GM12878 (cell line): Measurements from ENCODE around the gene CIB2. TPM values are rescaled to one million over a fixed set of nuclear protein-coding genes. Genes with fewer than 3 reads are reported as not detected.

Source experiments
- ATAC-seq: fragments of 200-7000 bp; cut with Tn5 transposase; 3 replicates; pipeline ENCODE4 v1.9.1; 2020; ENCODE audit warnings: mild to moderate bottlenecking, moderate library complexity
- BruUV-seq: library from RNA; stranded (reverse); fragments of 400-500 nt; replicated peaks from 2 replicates; lab custom pipeline; 2021; lab: Mats Ljungman, UMichigan
- CTCF ChIA-PET: fragments of 300-600 bp; sonication (Branson Sonifier 250); formaldehyde crosslinking; extraction: SDS; loops from one replicate; lab custom pipeline; 2021; ENCODE audit warnings: inconsistent platforms; lab: Yijun Ruan, JAX
- POLR2A ChIA-PET: fragments of 350-600 bp; formaldehyde crosslinking; extraction: SDS; loops from one replicate; lab custom pipeline; 2021; ENCODE audit warnings: inconsistent platforms; lab: Charles Lee
- RAD21 ChIA-PET: fragments of 300-600 bp; sonication (Branson Sonifier 250); formaldehyde crosslinking; loops from one replicate; lab custom pipeline; 2023; ENCODE audit warnings: antibody characterized with exemption; ENCODE audit not compliant: unreplicated experiment; lab: Charles Lee
- SMC1A ChIA-PET: fragments of 300-600 bp; sonication (Branson Sonifier 250); formaldehyde crosslinking; loops from one replicate; lab custom pipeline; 2023; ENCODE audit not compliant: unreplicated experiment, uncharacterized antibody; lab: Charles Lee
- DNase-seq: peaks from one replicate; pipeline ENCODE4 v3.0.0-alpha.2; 2011; ENCODE audit warnings: low read depth, low spot score
- FAIRE-seq: peaks from 3 replicates; lab custom pipeline; 2011; peaks lifted over from hg19 to GRCh38; lab: Jason Lieb, UNC
- H2AFZ ChIP-seq: 2 replicates; pipeline ENCODE4 v1.6.0; 2011; ENCODE audit warnings: low read depth, low read length, control low read depth; ENCODE audit not compliant: control insufficient read depth
- H3K27ac ChIP-seq: 2 replicates; pipeline ENCODE4 v1.5.1; 2011; ENCODE audit warnings: control low read depth; ENCODE audit not compliant: control insufficient read depth, insufficient read depth
- H3K27me3 ChIP-seq, 2 experiments: replicated peaks in 1 of 2; 2 replicates each; pipeline versions ENCODE4 v1.6.0 to v1.6.1; 2011; ENCODE audit warnings: low read length in 1 of 2; ENCODE audit not compliant: control insufficient read depth in 2 of 2, insufficient read depth in 2 of 2
- H3K36me3 ChIP-seq, 2 experiments: 2 replicates each; pipeline ENCODE4 v1.5.1; 2011; ENCODE audit warnings: low read length in 1 of 2; ENCODE audit not compliant: control insufficient read depth in 2 of 2, insufficient read depth in 2 of 2
- H3K4me1 ChIP-seq: 2 replicates; pipeline ENCODE4 v1.6.1; 2011; ENCODE audit warnings: mild to moderate bottlenecking, low read length, moderate library complexity, mixed read lengths; ENCODE audit not compliant: control insufficient read depth, insufficient read depth
- H3K4me2 ChIP-seq: 2 replicates; pipeline ENCODE4 v1.6.0; 2011; ENCODE audit warnings: control low read depth; ENCODE audit not compliant: control insufficient read depth, insufficient read depth
- H3K4me3 ChIP-seq: fragments of 200-600 bp; sonication (generic); 2 replicates; pipeline ENCODE4 v1.5.1; 2016
- H3K79me2 ChIP-seq: 2 replicates; pipeline ENCODE4 v1.6.0; 2011; ENCODE audit warnings: low read length; ENCODE audit not compliant: control insufficient read depth, insufficient read depth
- H3K9ac ChIP-seq: 2 replicates; pipeline ENCODE4 v1.8.0; 2011; ENCODE audit warnings: low read length, control low read depth, mixed read lengths; ENCODE audit not compliant: control insufficient read depth, insufficient read depth
- H3K9me3 ChIP-seq: replicated peaks from 3 replicates; pipeline ENCODE4 v1.5.1; 2011; ENCODE audit warnings: mild to moderate bottlenecking, low read length; ENCODE audit not compliant: control insufficient read depth, insufficient read depth
- H4K20me1 ChIP-seq: 2 replicates; pipeline ENCODE4 v1.6.0; 2011; ENCODE audit not compliant: control insufficient read depth, insufficient read depth
- BRCA1 ChIP-seq: IDR thresholded peaks from 2 replicates; pipeline ENCODE4 v1.6.1; 2011; ENCODE audit warnings: low read depth, low read length, improper control_type of control experiment
- GATAD2B ChIP-seq: fragments of 450-650 bp; conservative IDR thresholded peaks from 2 replicates; pipeline ENCODE4 v1.6.1; 2017; ENCODE audit warnings: low read depth, mild to moderate bottlenecking, moderate library complexity
- IKZF2 ChIP-seq, 2 experiments: fragments of 450-650 bp; IDR thresholded peaks; 2 replicates each; pipeline ENCODE4 v1.6.1; 2017; ENCODE audit warnings: mild to moderate bottlenecking in 2 of 2, moderate library complexity in 2 of 2
- NBN ChIP-seq: fragments of 450-650 bp; IDR thresholded peaks from 2 replicates; pipeline ENCODE4 v1.6.1; 2016
- NFXL1 ChIP-seq: fragments of 450-650 bp; IDR thresholded peaks from 2 replicates; pipeline ENCODE4 v1.6.1; 2017; ENCODE audit warnings: antibody characterized with exemption, mild to moderate bottlenecking, borderline replicate concordance
- PAX5 ChIP-seq: IDR thresholded peaks from 2 replicates; pipeline ENCODE4 v1.6.1; 2011; ENCODE audit warnings: low read depth, low read length, borderline replicate concordance
- PML ChIP-seq: IDR thresholded peaks from 2 replicates; pipeline ENCODE4 v1.6.1; 2012; ENCODE audit warnings: low read length, inconsistent platforms
- POU2F2 ChIP-seq: IDR thresholded peaks from 3 replicates; pipeline ENCODE4 v1.6.1; 2011; ENCODE audit warnings: low read depth, mild to moderate bottlenecking, low read length, borderline replicate concordance
- WGBS: methylation state at CpG from one replicate; pipeline ENCODE4 v1.1.6; 2016; ENCODE audit warnings: low lambda C conversion rate; ENCODE audit not compliant: insufficient replicate concordance, insufficient coverage; ENCODE audit errors: missing lambda C conversion rate; 5-methylcytosine and 5-hydroxymethylcytosine counted together
- in situ Hi-C: fragments of 300-500 bp; cut with MboI; formaldehyde crosslinking; loops from 9 replicates; pipeline ENCODE4 v1.14.3; 2018; ENCODE audit warnings: mixed read lengths
- intact Hi-C: fragments of 100-400 bp; cut with micrococcal nuclease; formaldehyde crosslinking; loops from one replicate; pipeline ENCODE4 v1.14.2; 2022; ENCODE audit not compliant: unreplicated experiment
- polyA plus RNA-seq, 11 experiments: library from polyadenylated mRNA; depleted of rRNA in 4 of 11; unstranded in 6 of 11; stranded (reverse) in 5 of 11; fragments of >200 nt; fragmentation: Nextera tagmentation in 4 of 11; fragmentation: Illumina TruSeq in 1 of 11; extraction: Ambion mirVana in 4 of 11; extraction: Trizol in 1 of 11; gene quantifications; 1 replicate in 1 of 11; 2 replicates in 10 of 11; pipeline versions ENCODE4 v1.2.1 to v1.2.3, GENCODE V29; 2011 to 2016; ENCODE audit warnings: inconsistent platforms in 2 of 11, missing spikeins in 2 of 11, low read depth in 1 of 11
- total RNA-seq, 4 experiments: library from RNA; depleted of rRNA in 3 of 4; stranded (reverse); fragments of >200 nt in 3 of 4; fragmentation: Illumina TruSeq in 1 of 4; extraction: Trizol in 1 of 4; gene quantifications; 2 replicates each; pipeline versions ENCODE4 v1.2.1 to v1.2.3, GENCODE V29; 2013 to 2021
- TF ChIP-seq, protein P1 (sequence below): IDR thresholded peaks from 2 replicates; pipeline ENCODE4 v1.6.1; 2012; ENCODE audit warnings: low read length, inconsistent platforms
- TF ChIP-seq, protein P2 (sequence below): fragments of 450-650 bp; formaldehyde crosslinking; IDR thresholded peaks from 2 replicates; pipeline ENCODE4 v1.4.0; 2020; ENCODE audit warnings: mild to moderate bottlenecking, moderate library complexity
- TF ChIP-seq, protein P3 (sequence below), 3 experiments: IDR thresholded peaks in 2 of 3; conservative IDR thresholded peaks in 1 of 3; 2 replicates each; pipeline ENCODE4 v1.5.1; 2011; ENCODE audit warnings: low read depth in 3 of 3, low read length in 3 of 3, mild to moderate bottlenecking in 3 of 3, control low read depth in 2 of 3, moderate library complexity in 2 of 3, inconsistent platforms in 1 of 3, mixed read lengths in 1 of 3; ENCODE audit not compliant: control insufficient read depth in 2 of 3, insufficient read depth in 1 of 3; ENCODE audit errors: extremely low read depth in 1 of 3
- TF ChIP-seq, protein P4 (sequence below): fragments of 450-650 bp; IDR thresholded peaks from 2 replicates; pipeline ENCODE4 v1.6.1; 2014; ENCODE audit warnings: mild to moderate bottlenecking

Gene CIB2
- total and polyA plus RNA-seq, 10 of the 15 experiments (the other 5 are each of a cell fraction or from before 2014, with no cell fraction given), result 0.56 to 12.1 (median 7.1) TPM

DNA sequence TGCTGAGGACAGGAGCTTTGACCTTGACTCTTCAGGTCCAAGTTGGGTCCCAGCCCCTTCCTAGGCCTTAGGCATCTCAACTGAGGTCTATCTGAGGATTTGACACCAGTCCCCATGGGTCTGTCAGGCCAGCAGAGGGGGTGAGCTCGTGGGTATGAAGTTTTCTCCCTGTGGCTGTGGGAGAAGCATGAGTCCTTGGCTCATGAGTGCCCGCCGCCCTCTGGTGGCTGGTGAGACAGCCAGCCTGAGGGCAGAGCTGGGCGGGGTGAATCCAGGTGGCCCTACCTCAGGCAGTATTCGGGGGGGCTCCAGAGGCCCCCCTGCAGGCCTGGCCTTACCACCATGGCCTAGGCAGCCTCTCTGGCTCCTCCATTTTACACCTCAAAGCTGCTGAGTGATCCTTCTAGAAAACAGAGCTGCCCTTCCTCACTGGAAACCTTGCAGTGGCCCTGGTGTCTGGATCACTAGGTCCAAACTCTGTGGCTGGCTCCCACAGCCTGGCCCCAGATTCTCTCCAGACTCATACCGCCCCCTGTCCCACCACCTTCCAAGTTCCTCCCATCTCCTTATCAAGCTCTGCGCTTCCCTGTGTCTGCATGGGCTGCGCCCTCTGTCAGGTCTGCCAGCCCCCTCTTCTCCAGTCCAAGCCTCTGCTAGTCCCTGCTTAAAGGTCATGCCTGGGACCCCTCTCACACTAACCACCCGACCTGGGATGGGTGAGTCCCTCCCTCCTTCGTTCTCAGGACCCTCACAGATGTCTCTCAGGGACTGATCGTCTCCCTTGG is 22.8 kb downstream of the CIB2 start:
- FAIRE-seq (no peak), ATAC-seq (peak; percentile 84), DNase-seq (peak; percentile 43)
- peaks cover 22% of the 10 kb centered on the region for H3K4me1 ChIP-seq
- no peak overlapping the region for H3K4me2 ChIP-seq
- intact Hi-C loops, result loop anchor here (1.0 to 5.0 kb wide), 5 partner anchors 41 to 206 kb away; no protein-coding TSS in a partner anchor
- ChIA-PET CTCF (interaction anchor here (0.6 to 14.0 kb wide), 50 partner anchors 9 to 316 kb away, joined by 3 to 327 read pairs (median 6); partner anchors contain the start of genes CIB2, SH2D7 and TBC1D2B), RAD21 (interaction anchor here (0.6 to 10.3 kb wide), 41 partner anchors 9 to 206 kb away, joined by 3 to 157 read pairs (median 5); no protein-coding TSS in a partner anchor), SMC1A (interaction anchor here (0.6 to 13.4 kb wide), 34 partner anchors 9 to 198 kb away, joined by 3 to 184 read pairs (median 5); partner anchors contain the start of genes CIB2 and TBC1D2B), POLR2A (interaction anchor here (0.7 to 1.1 kb wide), 5 partner anchors 31 to 109 kb away, joined by 3 to 11 read pairs (median 3); no protein-coding TSS in a partner anchor)
- no peaks in the 10 kb centered on the region for H3K36me3 ChIP-seq
- 15% methylated on average over 11 of the region's 11 CpGs for WGBS
- no peak overlapping the region for H3K27ac ChIP-seq
- H3K9ac ChIP-seq, result no peak overlapping the region
- BruUV-seq, result no TSS peak
- no peaks in the 10 kb centered on the region for H3K9me3 ChIP-seq
- no peak overlapping the region for H3K4me3 ChIP-seq
- H2AFZ ChIP-seq, result no peak overlapping the region
- no peaks in the 10 kb centered on the region for H4K20me1 ChIP-seq
- no peaks in the 10 kb centered on the region for H3K27me3 ChIP-seq
- H3K79me2 ChIP-seq, result no peaks in the 10 kb centered on the region
- in situ Hi-C loops, result loop anchor here (5.0 kb wide), 1 partner anchor 141 kb away; no protein-coding TSS in a partner anchor
- TF ChIP-seq, protein P1, sequence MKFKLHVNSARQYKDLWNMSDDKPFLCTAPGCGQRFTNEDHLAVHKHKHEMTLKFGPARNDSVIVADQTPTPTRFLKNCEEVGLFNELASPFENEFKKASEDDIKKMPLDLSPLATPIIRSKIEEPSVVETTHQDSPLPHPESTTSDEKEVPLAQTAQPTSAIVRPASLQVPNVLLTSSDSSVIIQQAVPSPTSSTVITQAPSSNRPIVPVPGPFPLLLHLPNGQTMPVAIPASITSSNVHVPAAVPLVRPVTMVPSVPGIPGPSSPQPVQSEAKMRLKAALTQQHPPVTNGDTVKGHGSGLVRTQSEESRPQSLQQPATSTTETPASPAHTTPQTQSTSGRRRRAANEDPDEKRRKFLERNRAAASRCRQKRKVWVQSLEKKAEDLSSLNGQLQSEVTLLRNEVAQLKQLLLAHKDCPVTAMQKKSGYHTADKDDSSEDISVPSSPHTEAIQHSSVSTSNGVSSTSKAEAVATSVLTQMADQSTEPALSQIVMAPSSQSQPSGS, result no peak
- TF ChIP-seq GATAD2B (no peak), IKZF2 (IDR thresholded peaks at IDR 0.05) (0 out of 4 replicates have a peak, but pooled peaks of 1 of the 2 experiments have one; percentile 10), NBN (peak; percentile 74; the same call in 1 of the 2 replicates), PML (no peak), NFXL1 (no peak), POU2F2 (peak; percentile 38; the same call in 1 of the 3 replicates), PAX5 (no peak), BRCA1 (no peak)
- TF ChIP-seq, protein P2, sequence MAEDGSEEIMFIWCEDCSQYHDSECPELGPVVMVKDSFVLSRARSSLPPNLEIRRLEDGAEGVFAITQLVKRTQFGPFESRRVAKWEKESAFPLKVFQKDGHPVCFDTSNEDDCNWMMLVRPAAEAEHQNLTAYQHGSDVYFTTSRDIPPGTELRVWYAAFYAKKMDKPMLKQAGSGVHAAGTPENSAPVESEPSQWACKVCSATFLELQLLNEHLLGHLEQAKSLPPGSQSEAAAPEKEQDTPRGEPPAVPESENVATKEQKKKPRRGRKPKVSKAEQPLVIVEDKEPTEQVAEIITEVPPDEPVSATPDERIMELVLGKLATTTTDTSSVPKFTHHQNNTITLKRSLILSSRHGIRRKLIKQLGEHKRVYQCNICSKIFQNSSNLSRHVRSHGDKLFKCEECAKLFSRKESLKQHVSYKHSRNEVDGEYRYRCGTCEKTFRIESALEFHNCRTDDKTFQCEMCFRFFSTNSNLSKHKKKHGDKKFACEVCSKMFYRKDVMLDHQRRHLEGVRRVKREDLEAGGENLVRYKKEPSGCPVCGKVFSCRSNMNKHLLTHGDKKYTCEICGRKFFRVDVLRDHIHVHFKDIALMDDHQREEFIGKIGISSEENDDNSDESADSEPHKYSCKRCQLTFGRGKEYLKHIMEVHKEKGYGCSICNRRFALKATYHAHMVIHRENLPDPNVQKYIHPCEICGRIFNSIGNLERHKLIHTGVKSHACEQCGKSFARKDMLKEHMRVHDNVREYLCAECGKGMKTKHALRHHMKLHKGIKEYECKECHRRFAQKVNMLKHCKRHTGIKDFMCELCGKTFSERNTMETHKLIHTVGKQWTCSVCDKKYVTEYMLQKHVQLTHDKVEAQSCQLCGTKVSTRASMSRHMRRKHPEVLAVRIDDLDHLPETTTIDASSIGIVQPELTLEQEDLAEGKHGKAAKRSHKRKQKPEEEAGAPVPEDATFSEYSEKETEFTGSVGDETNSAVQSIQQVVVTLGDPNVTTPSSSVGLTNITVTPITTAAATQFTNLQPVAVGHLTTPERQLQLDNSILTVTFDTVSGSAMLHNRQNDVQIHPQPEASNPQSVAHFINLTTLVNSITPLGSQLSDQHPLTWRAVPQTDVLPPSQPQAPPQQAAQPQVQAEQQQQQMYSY, result no peak
- TF ChIP-seq, protein P3, sequence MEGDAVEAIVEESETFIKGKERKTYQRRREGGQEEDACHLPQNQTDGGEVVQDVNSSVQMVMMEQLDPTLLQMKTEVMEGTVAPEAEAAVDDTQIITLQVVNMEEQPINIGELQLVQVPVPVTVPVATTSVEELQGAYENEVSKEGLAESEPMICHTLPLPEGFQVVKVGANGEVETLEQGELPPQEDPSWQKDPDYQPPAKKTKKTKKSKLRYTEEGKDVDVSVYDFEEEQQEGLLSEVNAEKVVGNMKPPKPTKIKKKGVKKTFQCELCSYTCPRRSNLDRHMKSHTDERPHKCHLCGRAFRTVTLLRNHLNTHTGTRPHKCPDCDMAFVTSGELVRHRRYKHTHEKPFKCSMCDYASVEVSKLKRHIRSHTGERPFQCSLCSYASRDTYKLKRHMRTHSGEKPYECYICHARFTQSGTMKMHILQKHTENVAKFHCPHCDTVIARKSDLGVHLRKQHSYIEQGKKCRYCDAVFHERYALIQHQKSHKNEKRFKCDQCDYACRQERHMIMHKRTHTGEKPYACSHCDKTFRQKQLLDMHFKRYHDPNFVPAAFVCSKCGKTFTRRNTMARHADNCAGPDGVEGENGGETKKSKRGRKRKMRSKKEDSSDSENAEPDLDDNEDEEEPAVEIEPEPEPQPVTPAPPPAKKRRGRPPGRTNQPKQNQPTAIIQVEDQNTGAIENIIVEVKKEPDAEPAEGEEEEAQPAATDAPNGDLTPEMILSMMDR (IDR thresholded peaks at IDR 0.05 in 2 of 3, conservative IDR thresholded peaks at IDR 0.05 in 1 of 3; ENCODE audit: control insufficient read depth in 2 of 3, extremely low read depth in 1 of 3, insufficient read depth in 1 of 3, low read depth in 3 of 3, low read length in 3 of 3), result peak; percentile 89 to 97 (median 94)
- TF ChIP-seq, protein P4, sequence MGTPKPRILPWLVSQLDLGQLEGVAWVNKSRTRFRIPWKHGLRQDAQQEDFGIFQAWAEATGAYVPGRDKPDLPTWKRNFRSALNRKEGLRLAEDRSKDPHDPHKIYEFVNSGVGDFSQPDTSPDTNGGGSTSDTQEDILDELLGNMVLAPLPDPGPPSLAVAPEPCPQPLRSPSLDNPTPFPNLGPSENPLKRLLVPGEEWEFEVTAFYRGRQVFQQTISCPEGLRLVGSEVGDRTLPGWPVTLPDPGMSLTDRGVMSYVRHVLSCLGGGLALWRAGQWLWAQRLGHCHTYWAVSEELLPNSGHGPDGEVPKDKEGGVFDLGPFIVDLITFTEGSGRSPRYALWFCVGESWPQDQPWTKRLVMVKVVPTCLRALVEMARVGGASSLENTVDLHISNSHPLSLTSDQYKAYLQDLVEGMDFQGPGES, result no peak
